Putamen (tissue), 1 donor: ENCODE data around the gene EMC8.

Experiments used
- DNase-seq: peaks from one replicate; pipeline ENCODE4 v3.0.0-alpha.2; 2016; ENCODE audit warnings: low spot score

EMC8 gene

GRCh38 chr16:85783441-85783840, 15.9 kb downstream of the EMC8 start:
- no peak for DNase-seq

- DNase-seq = peak; percentile 17
Observed at GRCh38 chr16:85782451-85782850, 16.9 kb downstream of the EMC8 start.

- DNase-seq = peak; percentile 58
Observed at GRCh38 chr16:85781695-85782370, 17.5 kb downstream of the EMC8 start.

DNA sequence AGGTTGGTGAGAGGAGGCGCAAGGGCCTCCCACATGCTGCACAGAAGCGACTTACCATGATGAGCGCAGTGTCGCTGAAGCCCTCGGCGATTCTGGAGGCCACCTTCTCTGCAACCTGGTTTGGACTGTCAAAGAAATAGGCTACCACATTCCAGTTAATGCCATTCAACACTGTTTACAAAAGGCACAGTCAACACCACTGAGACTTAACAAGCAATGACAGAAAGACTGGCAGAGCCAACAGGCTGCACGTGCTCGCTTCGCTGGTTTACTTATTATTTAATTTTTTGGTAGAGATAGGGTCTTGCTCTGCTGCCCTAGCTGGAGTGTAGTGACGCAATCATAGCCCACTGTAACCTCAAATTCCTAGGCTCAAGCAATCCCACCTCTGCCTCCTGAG, 18.2 kb downstream of the EMC8 start:
- DNase-seq = no peak

DNA sequence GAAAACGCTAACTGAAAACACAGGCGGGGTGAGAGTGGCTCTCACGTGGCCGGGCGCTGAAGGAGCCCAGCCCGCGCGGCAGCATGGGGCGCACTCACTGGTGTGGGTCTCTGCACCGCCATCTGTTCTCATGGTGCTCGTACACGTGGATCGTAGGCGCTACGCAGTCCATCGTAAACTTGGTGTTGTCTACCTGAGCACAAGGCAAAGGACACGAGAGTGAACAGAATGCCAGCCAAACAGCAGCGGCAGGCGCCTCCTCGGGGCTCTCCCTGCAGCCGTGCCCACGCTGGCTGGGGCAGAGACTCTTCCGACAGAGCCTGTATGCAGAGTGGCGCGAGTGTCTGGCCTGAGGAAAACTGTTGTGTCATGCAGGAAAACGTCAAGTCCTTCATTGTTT, 19.1 kb downstream of the EMC8 start:
- no peak for DNase-seq

DNA sequence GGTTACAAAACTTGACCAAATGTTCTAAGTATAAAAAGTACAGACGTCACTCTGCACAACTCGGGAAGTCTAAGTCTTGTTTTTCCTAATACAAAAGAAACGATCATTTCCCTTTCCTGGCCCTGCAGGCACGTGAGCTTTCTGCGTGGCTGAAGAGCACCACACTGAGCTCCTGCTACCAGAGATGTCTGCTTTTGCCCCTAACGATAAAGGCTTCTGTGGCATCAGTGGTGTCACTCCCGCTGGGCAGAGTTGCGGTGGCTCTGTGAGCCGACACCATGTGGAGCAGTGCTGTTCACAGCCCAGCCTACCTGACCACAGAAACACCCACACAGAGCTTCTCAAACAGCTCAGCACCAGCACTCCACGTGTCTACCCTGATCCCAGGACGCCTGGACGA, 20.5 kb downstream of the EMC8 start:
- DNase-seq = no peak

GRCh38 chr16:85777583-85778310, 21.6 kb downstream of the EMC8 start:
- no peak for DNase-seq

- DNase-seq = no peak
Observed at GRCh38 chr16:85774811-85775210, 24.5 kb downstream of the EMC8 start.

DNA sequence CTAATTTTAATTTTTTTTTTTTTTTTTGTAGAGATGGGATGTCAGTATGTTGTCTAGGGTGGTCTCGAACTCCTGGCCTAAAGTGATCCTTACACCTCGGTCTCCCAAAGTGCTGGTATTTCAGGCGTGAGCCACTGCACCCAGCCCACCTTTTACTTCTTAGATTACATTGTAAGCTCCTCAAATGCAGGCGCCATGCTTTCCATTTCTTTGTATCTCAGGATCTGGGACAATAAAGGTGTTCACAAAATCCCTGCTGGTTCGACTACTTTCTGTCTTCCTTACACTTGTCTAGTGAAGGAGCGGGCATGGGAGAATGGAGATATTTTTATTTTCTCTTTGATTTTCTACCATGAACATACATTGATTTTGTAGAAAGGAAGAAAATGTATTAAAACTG, 25.2 kb downstream of the EMC8 start:
- no peak for DNase-seq

- DNase-seq = no peak
Observed at GRCh38 chr16:85773044-85773443, 26.3 kb downstream of the EMC8 start.

DNA sequence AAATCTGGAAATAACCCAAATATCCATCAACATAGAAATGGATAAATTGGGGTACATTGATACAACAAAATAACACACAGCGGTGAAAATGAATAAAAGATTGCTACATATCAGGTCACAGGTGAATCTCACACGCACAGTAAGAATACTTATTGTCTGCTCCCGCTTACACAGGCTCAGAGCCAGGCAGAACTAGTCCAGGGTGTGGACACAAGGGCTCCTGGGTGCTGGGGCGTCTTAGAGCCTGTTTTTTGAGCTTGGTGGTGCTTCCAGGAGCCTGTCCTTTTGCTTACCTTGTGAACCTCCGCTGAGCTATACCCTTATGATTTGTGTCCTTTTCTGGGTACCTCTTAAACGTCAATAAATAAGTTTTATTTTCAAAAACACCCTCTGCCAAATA, 28.6 kb downstream of the EMC8 start:
- no peak for DNase-seq

GRCh38 chr16:85768199-85768598, 31.1 kb downstream of the EMC8 start:
- DNase-seq = no peak

DNA sequence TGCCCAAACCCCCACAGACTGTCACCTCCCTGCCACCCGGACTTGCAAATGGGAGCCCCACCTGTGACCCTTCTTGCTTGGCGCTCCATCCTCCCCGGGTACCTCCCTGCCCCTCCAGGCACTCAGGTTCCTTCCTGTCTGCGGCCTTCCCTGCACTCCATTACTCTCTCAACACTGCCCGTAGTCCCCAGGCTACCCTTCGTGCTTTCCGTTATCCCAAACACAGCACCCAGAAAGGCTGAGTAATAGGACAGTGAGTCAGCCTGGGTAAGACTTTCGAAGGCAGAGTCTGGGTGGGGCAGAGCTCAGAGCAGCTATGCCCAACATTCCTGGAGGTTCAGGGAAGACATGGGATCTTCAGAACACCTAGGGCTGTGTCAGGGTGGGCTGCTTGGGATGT, 31.8 kb downstream of the EMC8 start:
- no peak for DNase-seq

GRCh38 chr16:85765767-85766166, 33.6 kb downstream of the EMC8 start:
- no peak for DNase-seq

DNA sequence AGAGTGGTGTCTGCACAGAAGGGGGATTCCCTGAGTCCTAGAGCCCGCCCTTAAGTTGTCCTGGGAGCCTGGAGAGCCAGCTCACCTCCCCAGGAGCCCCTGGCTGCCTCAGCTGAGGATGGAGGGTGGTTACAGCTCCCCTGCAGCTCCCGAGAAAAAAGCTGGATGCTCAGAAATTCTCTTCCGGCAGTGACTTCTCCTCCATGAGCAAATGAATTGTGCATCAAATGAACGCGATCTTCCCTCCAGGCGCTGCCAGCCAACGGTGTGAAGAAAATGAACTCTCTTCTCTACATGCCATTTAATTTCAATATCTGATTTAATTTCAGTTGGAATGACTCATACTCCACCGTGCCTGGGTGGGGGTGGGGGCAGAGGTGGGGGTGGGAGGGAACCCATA, 34.1 kb downstream of the EMC8 start:
- DNase-seq = no peak

- DNase-seq = no peak
Observed at GRCh38 chr16:85763616-85764015, 35.7 kb downstream of the EMC8 start.

DNA sequence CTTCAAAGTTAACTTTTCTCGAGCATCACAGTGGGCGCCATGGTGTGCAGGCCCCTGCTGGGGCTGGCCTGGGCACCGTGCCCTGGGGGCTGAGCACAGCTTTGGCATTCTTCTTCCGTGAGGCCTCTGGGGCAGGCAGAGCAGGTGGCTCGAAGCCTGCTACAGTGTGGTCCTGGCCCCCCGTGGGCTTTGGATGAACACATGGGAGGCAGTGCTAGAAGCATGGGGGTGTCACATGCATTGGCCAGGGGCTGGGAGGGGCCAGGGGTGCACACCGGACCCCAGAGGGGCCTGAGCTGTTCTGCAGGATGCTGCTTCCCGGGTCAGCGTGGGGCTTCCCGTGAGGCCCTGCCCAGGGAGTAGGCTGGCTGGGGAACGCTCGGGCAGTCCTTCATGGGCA, 36.4 kb downstream of the EMC8 start:
- no peak for DNase-seq

DNA sequence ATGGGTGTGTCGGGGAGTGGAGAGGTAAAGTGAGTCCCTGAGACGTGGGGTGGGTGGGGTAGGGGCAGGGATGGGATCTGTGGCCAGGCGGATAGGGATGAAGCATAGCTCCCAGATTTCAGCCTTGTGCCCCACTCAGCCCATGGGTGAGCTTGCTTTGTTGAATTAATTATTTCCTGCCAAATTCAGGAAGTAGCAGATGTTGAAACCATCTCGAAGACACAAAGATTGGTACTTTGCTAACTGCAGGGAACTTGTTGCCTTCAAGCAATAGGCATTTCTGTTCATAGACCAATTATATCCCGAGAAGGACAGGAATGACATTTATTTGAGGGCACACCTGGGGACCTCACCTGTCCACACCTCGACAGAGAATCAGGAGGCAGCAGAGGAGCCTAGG, 37.5 kb downstream of the EMC8 start:
- DNase-seq = no peak

DNA sequence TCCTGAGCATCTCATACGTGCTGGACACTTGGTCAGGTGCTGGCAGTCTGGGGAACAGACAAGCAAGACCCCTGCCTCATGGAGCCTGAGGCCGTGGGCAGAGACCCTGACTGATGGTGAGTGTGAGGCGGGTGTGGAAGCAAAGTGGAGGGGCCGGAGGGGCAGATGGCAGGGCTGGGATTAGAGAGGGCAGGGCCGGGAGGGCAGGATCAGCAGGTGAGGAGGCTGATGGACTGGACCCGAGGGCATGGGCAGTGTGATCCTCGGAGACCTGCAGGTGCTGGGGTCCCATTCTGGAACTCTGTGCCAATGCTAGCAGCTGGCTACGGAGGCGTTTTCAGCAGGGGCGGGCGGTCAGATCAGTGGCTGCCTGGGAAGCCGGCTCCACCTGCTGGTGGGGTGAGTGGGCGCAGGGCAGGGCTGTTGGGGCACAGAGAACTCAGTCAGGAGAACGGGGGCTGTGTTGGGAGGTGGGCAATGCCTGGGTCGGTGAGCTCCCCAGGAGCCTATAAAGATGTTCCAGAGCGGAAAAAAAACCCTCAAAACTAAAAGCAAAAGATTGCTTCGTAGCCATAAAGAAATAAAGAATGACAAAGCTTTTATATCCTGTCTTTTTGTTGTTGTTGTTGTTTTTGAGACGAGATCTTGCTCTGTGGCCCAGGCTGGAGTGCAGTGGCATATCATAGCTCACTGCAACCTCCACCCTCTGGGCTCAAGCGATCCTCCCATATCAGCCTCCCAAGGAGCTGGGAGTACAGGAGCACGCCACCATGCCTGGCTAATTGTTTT, 39.5 kb downstream of the EMC8 start:
- DNase-seq = no peak

DNA sequence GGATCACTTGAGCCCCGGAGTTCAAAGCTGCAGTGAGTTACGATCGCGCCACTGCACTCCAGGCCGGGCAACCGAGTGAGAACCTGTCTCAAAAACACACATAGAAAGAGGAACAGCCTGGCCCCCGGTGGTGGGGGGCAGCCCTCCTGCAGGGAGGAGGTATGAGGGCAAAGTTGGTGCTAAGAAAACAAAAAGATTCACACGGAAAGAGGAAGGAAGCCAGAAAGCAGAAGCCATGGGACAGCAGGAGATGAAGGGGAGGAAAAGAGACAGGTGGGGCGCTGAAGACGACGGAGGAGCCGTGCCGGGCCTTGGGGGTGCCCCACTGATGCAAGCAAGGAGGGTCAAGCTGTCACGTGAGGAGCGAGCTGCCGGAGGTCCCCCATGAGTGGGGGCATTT, 40.2 kb downstream of the EMC8 start:
- no peak for DNase-seq

DNA sequence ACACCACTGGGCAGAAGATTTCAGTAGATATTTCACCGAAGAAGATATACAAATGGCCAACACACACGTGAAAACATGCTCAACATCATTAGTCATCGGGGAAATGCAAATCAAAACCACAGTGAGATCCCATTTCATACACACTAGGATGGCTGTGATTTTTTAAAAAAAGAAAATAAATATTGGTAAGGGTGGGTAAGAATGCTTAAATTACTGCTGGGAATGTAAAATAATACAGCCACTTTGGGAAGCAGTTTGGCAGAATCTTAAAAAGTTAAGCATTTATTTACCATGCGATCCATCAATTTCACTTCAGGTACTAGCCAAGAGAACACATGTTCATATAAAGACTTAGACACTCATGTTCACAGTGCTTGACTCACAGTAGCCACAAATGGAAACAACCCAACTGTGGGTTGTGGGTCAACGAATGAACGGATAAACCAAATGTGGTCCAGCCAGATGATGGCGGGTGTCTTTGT, 42.0 kb downstream of the EMC8 start:
- no peak for DNase-seq

- no peak for DNase-seq
Observed at GRCh38 chr16:85755929-85756768, 43.2 kb downstream of the EMC8 start.
